K562 (cell line): ENCODE data around the gene KRTAP1-4. TPM values are rescaled to one million over a fixed set of nuclear protein-coding genes. Genes with fewer than 3 reads are reported as not detected.
"Not testable (repeated sequence)": the region's sequence is repeated elsewhere in the genome, so short reads cannot be mapped to it uniquely, and the experiment has no call there.

Source experiments
- ATAC-seq: fragments of 200-7000 bp; cut with Tn5 transposase; 3 replicates; pipeline ENCODE4 v1.9.1; 2020; ENCODE audit warnings: moderate library complexity
- BruUV-seq: library from RNA; stranded (reverse); fragments of 400-500 nt; replicated peaks from 2 replicates; lab custom pipeline; 2021; lab: Mats Ljungman, UMichigan
- CTCF ChIA-PET: fragments of 300-600 bp; formaldehyde crosslinking; extraction: SDS; loops from one replicate; lab custom pipeline; 2021; ENCODE audit warnings: low intra/inter-chr PET ratio; lab: Yijun Ruan, JAX
- POLR2A ChIA-PET: fragments of 300-600, 350-650 bp; sonication (Branson Sonifier 250); formaldehyde crosslinking; extraction: SDS; loops from one replicate; lab custom pipeline; 2021; ENCODE audit warnings: antibody characterized with exemption, inconsistent platforms; lab: Yijun Ruan, JAX
- DNase-seq, 4 experiments: peaks; one replicate each; pipeline versions ENCODE4 v3.0.0 to v3.0.0-alpha.2; 2011 to 2018; ENCODE audit warnings: low spot score in 3 of 4, mixed read lengths in 3 of 4; ENCODE audit errors: extremely low read depth in 1 of 4
- FAIRE-seq: peaks from 2 replicates; lab custom pipeline; 2011; peaks lifted over from hg19 to GRCh38; lab: Jason Lieb, UNC
- H2AFZ ChIP-seq: 2 replicates; pipeline ENCODE4 v1.6.0; 2011; ENCODE audit warnings: low read depth, low read length, control low read depth, inconsistent platforms
- H3K27ac ChIP-seq: fragments of 200-600 bp; 3 replicates; pipeline ENCODE4 v1.8.0; 2011; ENCODE audit warnings: low read depth, mild to moderate bottlenecking, control low read depth, inconsistent platforms, low read length, moderate library complexity, mixed read lengths; ENCODE audit errors: extremely low read depth
- H3K27me3 ChIP-seq, 2 experiments: fragments of 300-600 bp in 1 of 2; 2 replicates in 1 of 2; 3 replicates in 1 of 2; pipeline versions ENCODE4 v1.6.0 to v1.8.0; 2011; ENCODE audit warnings: inconsistent platforms in 2 of 2, low read length in 2 of 2, mild to moderate bottlenecking in 1 of 2, mixed read lengths in 1 of 2, moderate library complexity in 1 of 2; ENCODE audit not compliant: control insufficient read depth in 2 of 2, insufficient read depth in 2 of 2
- H3K36me3 ChIP-seq: fragments of 300-600 bp; 3 replicates; pipeline ENCODE4 v1.8.0; 2011; ENCODE audit warnings: mild to moderate bottlenecking, low read length, inconsistent platforms; ENCODE audit not compliant: control insufficient read depth, insufficient read depth
- H3K4me1 ChIP-seq, 2 experiments: fragments of 200-600 bp in 1 of 2; replicated peaks in 1 of 2; 2 replicates in 1 of 2; 3 replicates in 1 of 2; pipeline versions ENCODE4 v1.5.1 to v1.8.0; 2011; ENCODE audit warnings: inconsistent platforms in 2 of 2, low read length in 2 of 2, mild to moderate bottlenecking in 1 of 2, mixed read lengths in 1 of 2, moderate library complexity in 1 of 2; ENCODE audit not compliant: control insufficient read depth in 2 of 2, insufficient read depth in 2 of 2
- H3K4me2 ChIP-seq: 2 replicates; pipeline ENCODE4 v1.6.1; 2011; ENCODE audit warnings: low read length, control low read depth, inconsistent platforms, mixed read lengths; ENCODE audit not compliant: insufficient read depth
- H3K4me3 ChIP-seq: fragments of 200-600 bp; sonication (generic), shearing (Covaris generic); 2 replicates; pipeline ENCODE4 v1.5.1; 2016; ENCODE audit warnings: control low read depth, inconsistent platforms
- H3K79me2 ChIP-seq: fragments of 200-600 bp; 3 replicates; pipeline ENCODE4 v1.8.0; 2011; ENCODE audit warnings: low read length, inconsistent platforms; ENCODE audit not compliant: control insufficient read depth, insufficient read depth
- H3K9ac ChIP-seq, 2 experiments: 2 replicates each; pipeline versions ENCODE4 v1.6.0 to v1.6.1; 2011; ENCODE audit warnings: low read depth in 2 of 2, low read length in 2 of 2, control low read depth in 1 of 2, inconsistent platforms in 1 of 2, mild to moderate bottlenecking in 1 of 2, mixed read lengths in 1 of 2; ENCODE audit not compliant: insufficient read depth in 1 of 2
- H3K9me1 ChIP-seq: one replicate; pipeline ENCODE4 v1.6.0; 2011; ENCODE audit warnings: inconsistent platforms, mild to moderate bottlenecking, low read length, moderate library complexity; ENCODE audit not compliant: control insufficient read depth, insufficient read depth
- H3K9me3 ChIP-seq: replicated peaks from 2 replicates; pipeline ENCODE4 v1.5.1; 2011; ENCODE audit warnings: low read depth, low read length, inconsistent platforms; ENCODE audit not compliant: control insufficient read depth, insufficient read depth
- H4K20me1 ChIP-seq: replicated peaks from 2 replicates; pipeline ENCODE4 v1.6.1; 2011; ENCODE audit warnings: low read length, inconsistent platforms, mixed read lengths; ENCODE audit not compliant: control insufficient read depth, insufficient read depth
- BCOR ChIP-seq: fragments of 450-650 bp; IDR thresholded peaks from 2 replicates; pipeline ENCODE4 v1.6.1; 2016
- CBFA2T3 ChIP-seq: fragments of 450-650 bp; IDR thresholded peaks from 2 replicates; pipeline ENCODE4 v1.6.1; 2017
- FOXP1 ChIP-seq: sonication (generic); formaldehyde crosslinking; IDR thresholded peaks from 2 replicates; pipeline ENCODE4 v1.8.0; 2022; ENCODE audit warnings: mild to moderate bottlenecking, missing genetic modification reagents
- GTF2B ChIP-seq: IDR thresholded peaks from 2 replicates; pipeline ENCODE4 v1.6.1; 2011; ENCODE audit not compliant: insufficient read length; ENCODE audit errors: extremely low read depth
- IRF2 ChIP-seq: sonication (generic); formaldehyde crosslinking; IDR thresholded peaks from 2 replicates; pipeline ENCODE4 v1.8.1; 2022; ENCODE audit warnings: mild to moderate bottlenecking, missing genetic modification reagents
- KHSRP ChIP-seq: fragments of 450-650 bp; IDR thresholded peaks from 2 replicates; pipeline ENCODE4 v1.6.1; 2017
- MAX ChIP-seq: sonication (generic); formaldehyde crosslinking; IDR thresholded peaks from 2 replicates; pipeline ENCODE4 v1.9.0; 2022; ENCODE audit warnings: mild to moderate bottlenecking, missing genetic modification reagents
- SETDB1 ChIP-seq: IDR thresholded peaks from one replicate; pipeline ENCODE4 v1.6.1; 2012; ENCODE audit warnings: low read length, control low read depth, inconsistent platforms
- ZBTB7A ChIP-seq: IDR thresholded peaks from 2 replicates; pipeline ENCODE4 v1.6.1; 2011; ENCODE audit warnings: low read depth, mild to moderate bottlenecking, low read length, moderate library complexity, borderline replicate concordance; ENCODE audit not compliant: control insufficient read depth
- ZNF766 ChIP-seq: fragments of 200-800 bp; sonication (Bioruptor generic); conservative IDR thresholded peaks from 2 replicates; pipeline ENCODE4 v1.6.1; 2016; ENCODE audit warnings: missing genetic modification characterization, missing compliant biosample characterization
- WGBS: fragments of 100-300 bp; shearing (Covaris generic); methylation state at CpG from one replicate; pipeline ENCODE4 v1.1.6; 2016; ENCODE audit warnings: low coverage, mixed read lengths; ENCODE audit not compliant: insufficient coverage; ENCODE audit errors: missing lambda C conversion rate; 5-methylcytosine and 5-hydroxymethylcytosine counted together
- in situ Hi-C: fragments of 300-500 bp; cut with MboI; formaldehyde crosslinking; loops from 4 replicates; pipeline ENCODE4 v1.15.0; 2018; ENCODE audit warnings: inconsistent platforms, mixed read lengths
- intact Hi-C: fragments of 100-400 bp; cut with micrococcal nuclease; formaldehyde crosslinking; loops from 2 replicates; pipeline ENCODE4 v1.14.2; 2022
- polyA plus RNA-seq, 8 experiments: library from polyadenylated mRNA; depleted of rRNA in 4 of 8; stranded (reverse) in 5 of 8; unstranded in 3 of 8; fragments of >200 nt; fragmentation: Nextera tagmentation in 2 of 8; fragmentation: Illumina TruSeq in 1 of 8; extraction: Ambion mirVana in 2 of 8; extraction: Trizol in 1 of 8; gene quantifications; 2 replicates each; pipeline versions ENCODE4 v1.2.1 to v1.2.3, GENCODE V29; 2011 to 2014; ENCODE audit warnings: inconsistent platforms in 1 of 8, missing spikeins in 1 of 8
- total RNA-seq, 7 experiments: library from RNA; depleted of rRNA in 6 of 7; stranded (reverse); fragments of >200 nt in 6 of 7; fragmentation: Illumina TruSeq in 2 of 7; extraction: Trizol in 2 of 7; gene quantifications; 2 replicates each; pipeline versions ENCODE4 v1.2.1 to v1.2.3, GENCODE V29; 2011 to 2021; ENCODE audit warnings: low replicate concordance in 1 of 7
- TF ChIP-seq, protein P1 (sequence below): IDR thresholded peaks from 2 replicates; pipeline ENCODE4 v1.6.1; 2016; ENCODE audit warnings: missing genetic modification characterization, missing compliant biosample characterization

KRTAP1-4 gene
- total and polyA plus RNA-seq, 9 of the 15 experiments (the other 6 are each of a cell fraction or from before 2014, with no cell fraction given), result not detected

DNA sequence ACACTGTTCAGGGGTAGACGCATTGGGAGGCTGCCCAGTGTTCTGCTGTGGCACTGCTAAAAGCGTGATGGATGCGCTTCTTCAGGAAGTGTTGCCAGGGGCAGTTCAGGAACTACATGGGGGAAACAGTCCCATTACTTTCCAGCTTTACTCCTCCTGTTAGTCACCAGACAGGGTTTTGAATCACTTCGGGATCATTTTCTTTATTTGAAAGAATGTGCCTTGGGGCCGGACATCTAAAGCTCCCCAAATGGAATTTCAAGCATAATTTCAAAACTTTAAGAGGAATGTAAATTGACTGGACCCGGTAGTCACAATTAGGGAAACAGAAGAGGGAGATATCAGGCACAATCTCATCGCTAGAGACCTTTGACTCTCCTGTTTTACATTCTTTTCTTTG is 18.4 kb upstream of the KRTAP1-4 start:
- BruUV-seq, result no TSS peak
- in situ Hi-C loops (no loop called here), intact Hi-C loops (no loop called here)
- WGBS, result under 1% methylated on average over 7 of the region's 7 CpGs
- TF ChIP-seq SETDB1 (no peak), CBFA2T3 (no peak), IRF2 (CRISPR knock-in tag) (no peak), BCOR (no peak), MAX (CRISPR knock-in tag) (no peak), KHSRP (no peak), ZBTB7A (no peak), GTF2B (no peak), FOXP1 (CRISPR knock-in tag) (no peak), ZNF766 (CRISPR knock-in tag) (no peak)
- TF ChIP-seq, protein P1, sequence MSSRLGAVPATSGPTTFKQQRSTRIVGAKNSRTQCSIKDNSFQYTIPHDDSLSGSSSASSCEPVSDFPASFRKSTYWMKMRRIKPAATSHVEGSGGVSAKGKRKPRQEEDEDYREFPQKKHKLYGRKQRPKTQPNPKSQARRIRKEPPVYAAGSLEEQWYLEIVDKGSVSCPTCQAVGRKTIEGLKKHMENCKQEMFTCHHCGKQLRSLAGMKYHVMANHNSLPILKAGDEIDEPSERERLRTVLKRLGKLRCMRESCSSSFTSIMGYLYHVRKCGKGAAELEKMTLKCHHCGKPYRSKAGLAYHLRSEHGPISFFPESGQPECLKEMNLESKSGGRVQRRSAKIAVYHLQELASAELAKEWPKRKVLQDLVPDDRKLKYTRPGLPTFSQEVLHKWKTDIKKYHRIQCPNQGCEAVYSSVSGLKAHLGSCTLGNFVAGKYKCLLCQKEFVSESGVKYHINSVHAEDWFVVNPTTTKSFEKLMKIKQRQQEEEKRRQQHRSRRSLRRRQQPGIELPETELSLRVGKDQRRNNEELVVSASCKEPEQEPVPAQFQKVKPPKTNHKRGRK, result no peak
- Histone ChIP-seq H3K27me3 (peaks cover 2 to 7% of the 10 kb centered on the region in 2 experiments; a peak in 3 of 5 replicates), H4K20me1 (no peaks in the 10 kb centered on the region), H2AFZ (no peak overlapping the region), H3K4me2 (no peak overlapping the region), H3K79me2 (no peaks in the 10 kb centered on the region), H3K27ac (no peak overlapping the region), H3K9me1 (no peaks in the 10 kb centered on the region), H3K9me3 (no peaks in the 10 kb centered on the region), H3K9ac (no peak overlapping the region), H3K36me3 (no peaks in the 10 kb centered on the region), H3K4me3 (no peak overlapping the region), H3K4me1 (no peaks in the 10 kb centered on the region)
- FAIRE-seq, result no peak
- ChIA-PET CTCF (no interaction called here), POLR2A (no interaction called here)
- ATAC-seq, result no peak
- DNase-seq, result no peak

- BruUV-seq, H3K27me3 ChIP-seq, H3K36me3 ChIP-seq, DNase-seq, FAIRE-seq, H3K79me2 ChIP-seq, H4K20me1 ChIP-seq, H2AFZ ChIP-seq, POLR2A ChIA-PET, CTCF ChIA-PET, H3K9ac ChIP-seq, H3K27ac ChIP-seq, ATAC-seq, H3K4me2 ChIP-seq, H3K9me1 ChIP-seq, intact Hi-C loops, in situ Hi-C loops, H3K9me3 ChIP-seq, H3K4me3 ChIP-seq, H3K4me1 ChIP-seq: not testable (repeated sequence)
- 4% methylated on average over 9 of the region's 33 CpGs for WGBS
These were observed 16.9 kb upstream of the KRTAP1-4 start, which contains the start of gene KRTAP2-1 for GRCh38 chr17:41046735-41047465. KRTAP2-1 (minus strand) TSS chr17:41047316; CDS start chr17:41047267, 49 bp downstream.
